ENCODE measurements around the gene EBP.
"Not testable (repeated sequence)": the region's sequence is repeated elsewhere in the genome, so short reads cannot be mapped to it uniquely, and the experiment has no call there.

The EBP gene

GRCh38 chrX:48531358-48531959, 9.9 kb downstream of the EBP start:
- no peak for DNase-seq

GRCh38 chrX:48532161-48532560, 10.6 kb downstream of the EBP start:
- DNase-seq, result no peak

GRCh38 chrX:48533165-48533564, 11.6 kb downstream of the EBP start:
- no peak for DNase-seq

- DNase-seq, result no peak
These were observed 17.2 kb downstream of the EBP start for GRCh38 chrX:48538641-48539344.

- DNase-seq, result peak; percentile 96
These were observed 17.9 kb downstream of the EBP start, which contains the start of gene TBC1D25 for GRCh38 chrX:48539345-48540027. TSS of gene TBC1D25 (plus strand) at chrX:48539714. CDS start at chrX:48539798, 84 bp downstream.

GRCh38 chrX:48540028-48540375, 18.4 kb downstream of the EBP start:
- DNase-seq, result peak; percentile 52

- DNase-seq, result no peak
These were observed 18.9 kb downstream of the EBP start for GRCh38 chrX:48540480-48540879.

GRCh38 chrX:48541140-48541814, 19.7 kb downstream of the EBP start:
- DNase-seq, result no peak

- DNase-seq, result no peak
These were observed 27.3 kb downstream of the EBP start for GRCh38 chrX:48548871-48549270.

- not testable (repeated sequence) for DNase-seq
These were observed 34.2 kb downstream of the EBP start for GRCh38 chrX:48555731-48556325.

GRCh38 chrX:48558271-48558670, 36.7 kb downstream of the EBP start:
- no peak for DNase-seq

GRCh38 chrX:48559636-48560035, 38.0 kb downstream of the EBP start:
- no peak for DNase-seq

GRCh38 chrX:48560056-48560455, 38.4 kb downstream of the EBP start:
- DNase-seq, result no peak

GRCh38 chrX:48560681-48561080, 39.1 kb downstream of the EBP start:
- DNase-seq, result no peak

- DNase-seq, result no peak
These were observed 48.4 kb downstream of the EBP start for GRCh38 chrX:48569958-48570357.

- no peak for DNase-seq
These were observed 52.2 kb downstream of the EBP start for GRCh38 chrX:48573690-48574269.

- peak; percentile 89 for DNase-seq
These were observed 53.0 kb downstream of the EBP start, which contains the start of gene RBM3 for GRCh38 chrX:48574270-48575266. TSS of gene RBM3 (plus strand) at chrX:48574484. CDS start at chrX:48575181, 697 bp downstream.

- no peak for DNase-seq
These were observed 54.0 kb downstream of the EBP start for GRCh38 chrX:48575642-48576041.

GRCh38 chrX:48576108-48576507, 54.5 kb downstream of the EBP start:
- no peak for DNase-seq

Measured in activated CD8-positive, alpha-beta memory T cell treated with anti-CD3 and anti-CD28 coated beads, Interleukin-2, amount 50 U/mL, for 4 hours (primary cell).